ENCODE results near the gene HS3ST3B1.

Gene HS3ST3B1

GRCh38 chr17:14351493-14351892, 50.6 kb downstream of the HS3ST3B1 start:
- no peak for DNase-seq
- intact Hi-C loops (cut with DNase I): no loop called here

- intact Hi-C loops (cut with DNase I): no loop called here
- DNase-seq: no peak
These were observed 51.3 kb downstream of the HS3ST3B1 start for GRCh38 chr17:14352136-14352535.

- intact Hi-C loops (cut with DNase I): no loop called here
- DNase-seq: no peak
These were observed 53.1 kb downstream of the HS3ST3B1 start for GRCh38 chr17:14353861-14354474.

- intact Hi-C loops (cut with DNase I): no loop called here
These were observed 53.9 kb downstream of the HS3ST3B1 start for GRCh38 chr17:14354807-14355206.

GRCh38 chr17:14355556-14355955, 54.7 kb downstream of the HS3ST3B1 start:
- intact Hi-C loops (cut with DNase I): no loop called here

More at GRCh38 chr17:14354807-14355206, 53.9 kb downstream of the HS3ST3B1 start:
- DNase-seq: no peak

GRCh38 chr17:14359163-14360020, 58.5 kb downstream of the HS3ST3B1 start:
- intact Hi-C loops (cut with DNase I): no loop called here
- no peak for DNase-seq

More at GRCh38 chr17:14355556-14355955, 54.7 kb downstream of the HS3ST3B1 start:
- DNase-seq: no peak

GRCh38 chr17:14360856-14361255, 60.0 kb downstream of the HS3ST3B1 start:
- no peak for DNase-seq
- intact Hi-C loops (cut with DNase I): no loop called here

- intact Hi-C loops (cut with DNase I): no loop called here
- no peak for DNase-seq
These were observed 60.6 kb downstream of the HS3ST3B1 start for GRCh38 chr17:14361470-14361869.

GRCh38 chr17:14361945-14362508, 61.1 kb downstream of the HS3ST3B1 start:
- intact Hi-C loops (cut with DNase I): no loop called here
- DNase-seq: no peak

GRCh38 chr17:14366199-14366598, 65.3 kb downstream of the HS3ST3B1 start:
- intact Hi-C loops (cut with DNase I): no loop called here

GRCh38 chr17:14372461-14372860, 71.6 kb downstream of the HS3ST3B1 start:
- no peak for DNase-seq
- intact Hi-C loops (cut with DNase I): no loop called here

More at GRCh38 chr17:14366199-14366598, 65.3 kb downstream of the HS3ST3B1 start:
- no peak for DNase-seq

GRCh38 chr17:14372905-14373613, 72.2 kb downstream of the HS3ST3B1 start:
- DNase-seq: no peak
- intact Hi-C loops (cut with DNase I): no loop called here

- DNase-seq: no peak
- intact Hi-C loops (cut with DNase I): no loop called here
These were observed 72.9 kb downstream of the HS3ST3B1 start for GRCh38 chr17:14373614-14374259.

GRCh38 chr17:14374268-14374667, 73.4 kb downstream of the HS3ST3B1 start:
- intact Hi-C loops (cut with DNase I): no loop called here

GRCh38 chr17:14376666-14377065, 75.8 kb downstream of the HS3ST3B1 start:
- no peak for DNase-seq
- intact Hi-C loops (cut with DNase I): no loop called here

More at GRCh38 chr17:14374268-14374667, 73.4 kb downstream of the HS3ST3B1 start:
- DNase-seq: no peak

- intact Hi-C loops (cut with DNase I): no loop called here
- no peak for DNase-seq
These were observed 80.7 kb downstream of the HS3ST3B1 start for GRCh38 chr17:14381606-14382005.

- DNase-seq: no peak
- intact Hi-C loops (cut with DNase I): no loop called here
These were observed 86.2 kb downstream of the HS3ST3B1 start for GRCh38 chr17:14387036-14387435.

- no peak for DNase-seq
- intact Hi-C loops (cut with DNase I): no loop called here
These were observed 88.8 kb downstream of the HS3ST3B1 start for GRCh38 chr17:14389681-14390080.

- intact Hi-C loops (cut with DNase I): no loop called here
- DNase-seq: no peak
These were observed 92.8 kb downstream of the HS3ST3B1 start for GRCh38 chr17:14393723-14394122.

GRCh38 chr17:14395255-14395654, 94.4 kb downstream of the HS3ST3B1 start:
- intact Hi-C loops (cut with DNase I): no loop called here
- no peak for DNase-seq
